ENCODE results near the gene SECISBP2. TPM values are rescaled to one million over a fixed set of nuclear protein-coding genes. Genes with fewer than 3 reads are reported as not detected.

The SECISBP2 gene
- total and polyA plus RNA-seq, 2 experiments from 2014 or later, result 12.2 to 13.0 TPM

- Histone ChIP-seq H3K9ac (no peak overlapping the region), H4K20me1 (ENCODE audit: insufficient read depth) (no peaks in the 10 kb centered on the region), H2AFZ (no peak overlapping the region), H3K4me1 (ENCODE audit: insufficient read depth) (peaks cover 8% of the 10 kb centered on the region), H3K4me3 (no peak overlapping the region), H3K27me3 (replicated peaks; ENCODE audit: insufficient read depth) (no peaks in the 10 kb centered on the region), H3K79me2 (ENCODE audit: insufficient read depth) (no peaks in the 10 kb centered on the region), H3K4me2 (ENCODE audit: unreplicated experiment) (no peak overlapping the region), H3K27ac (no peak overlapping the region), H3F3A (ENCODE audit: insufficient read depth) (peaks cover 13% of the 10 kb centered on the region), H3K36me3 (ENCODE audit: low read depth) (no peaks in the 10 kb centered on the region), H3K9me3 (ENCODE audit: low read depth) (no peaks in the 10 kb centered on the region), H3K9me2 (ENCODE audit: insufficient read depth) (no peaks in the 10 kb centered on the region)
- TF ChIP-seq EZH2 (IDR thresholded peaks at IDR 0.05; ENCODE audit: insufficient read depth, poor library complexity, severe bottlenecking), result no peak
- TF ChIP-seq EZH2phosphoT487 (IDR thresholded peaks at IDR 0.05; ENCODE audit: insufficient read depth, low read depth), result no peak
- in situ Hi-C loops (cut with MboI), result loop anchor here (10.0 kb wide), 1 partner anchor 272 kb away; no protein-coding TSS in a partner anchor
- no peak for DNase-seq
- 96 to 97% methylated on average over 2 of the region's 2 CpGs for WGBS, 2 experiments (ENCODE audit: low coverage in 1 of 2, low lambda C conversion rate in 2 of 2, missing lambda C conversion rate in 2 of 2)
These were observed 41.3 kb upstream of the SECISBP2 start for GRCh38 chr9:89277043-89277442.

GRCh38 chr9:89277454-89277853, 40.8 kb upstream of the SECISBP2 start:
- no peaks in the 10 kb centered on the region for H3K9me3 ChIP-seq (ENCODE audit: low read depth)
- H3K79me2 ChIP-seq (ENCODE audit: insufficient read depth), result no peaks in the 10 kb centered on the region
- no peaks in the 10 kb centered on the region for H3K27me3 ChIP-seq (replicated peaks; ENCODE audit: insufficient read depth)
- H3K36me3 ChIP-seq (ENCODE audit: low read depth), result no peaks in the 10 kb centered on the region
- peaks cover 8% of the 10 kb centered on the region for H3K4me1 ChIP-seq (ENCODE audit: insufficient read depth)
- H2AFZ ChIP-seq, result no peak overlapping the region
- H3K9me2 ChIP-seq (ENCODE audit: insufficient read depth), result no peaks in the 10 kb centered on the region
- no peak overlapping the region for H3K27ac ChIP-seq
- H4K20me1 ChIP-seq (ENCODE audit: insufficient read depth), result no peaks in the 10 kb centered on the region
- TF ChIP-seq EZH2 (IDR thresholded peaks at IDR 0.05; ENCODE audit: insufficient read depth, poor library complexity, severe bottlenecking) (no peak), EZH2phosphoT487 (IDR thresholded peaks at IDR 0.05; ENCODE audit: insufficient read depth, low read depth) (no peak)
- in situ Hi-C loops (cut with MboI), result loop anchor here (10.0 kb wide), 1 partner anchor 273 kb away; no protein-coding TSS in a partner anchor
- H3K4me2 ChIP-seq (ENCODE audit: unreplicated experiment), result no peak overlapping the region
- peak; percentile 13 for DNase-seq
- H3K9ac ChIP-seq, result no peak overlapping the region
- H3K4me3 ChIP-seq, result no peak overlapping the region
- H3F3A ChIP-seq (ENCODE audit: insufficient read depth), result peaks cover 13% of the 10 kb centered on the region

- H3K36me3 ChIP-seq (ENCODE audit: low read depth), result no peaks in the 10 kb centered on the region
- H3K79me2 ChIP-seq (ENCODE audit: insufficient read depth), result no peaks in the 10 kb centered on the region
- H3K27me3 ChIP-seq (replicated peaks; ENCODE audit: insufficient read depth), result no peaks in the 10 kb centered on the region
- no peak overlapping the region for H3K4me3 ChIP-seq
- H3K4me1 ChIP-seq (ENCODE audit: insufficient read depth), result peaks cover 8% of the 10 kb centered on the region
- in situ Hi-C loops (cut with MboI), result loop anchor here (10.0 kb wide), 1 partner anchor 274 kb away; no protein-coding TSS in a partner anchor
- H3K9me2 ChIP-seq (ENCODE audit: insufficient read depth), result no peaks in the 10 kb centered on the region
- TF ChIP-seq EZH2phosphoT487 (IDR thresholded peaks at IDR 0.05; ENCODE audit: insufficient read depth, low read depth) (no peak), EZH2 (IDR thresholded peaks at IDR 0.05; ENCODE audit: insufficient read depth, poor library complexity, severe bottlenecking) (no peak)
- H3F3A ChIP-seq (ENCODE audit: insufficient read depth), result peaks cover 13% of the 10 kb centered on the region
- no peak overlapping the region for H3K9ac ChIP-seq
- no peaks in the 10 kb centered on the region for H4K20me1 ChIP-seq (ENCODE audit: insufficient read depth)
- 98 to 100% methylated on average over 2 of the region's 2 CpGs for WGBS, 2 experiments (ENCODE audit: low coverage in 1 of 2, low lambda C conversion rate in 2 of 2, missing lambda C conversion rate in 2 of 2)
- H3K27ac ChIP-seq, result no peak overlapping the region
- H2AFZ ChIP-seq, result no peak overlapping the region
- H3K4me2 ChIP-seq (ENCODE audit: unreplicated experiment), result no peak overlapping the region
- no peak for DNase-seq
- no peaks in the 10 kb centered on the region for H3K9me3 ChIP-seq (ENCODE audit: low read depth)
These were observed 39.7 kb upstream of the SECISBP2 start for GRCh38 chr9:89278551-89278950.

GRCh38 chr9:89278997-89279739, 39.1 kb upstream of the SECISBP2 start:
- Histone ChIP-seq H3K9me3 (ENCODE audit: low read depth) (no peaks in the 10 kb centered on the region), H3F3A (ENCODE audit: insufficient read depth) (peaks cover 11% of the 10 kb centered on the region), H3K27ac (no peak overlapping the region), H2AFZ (no peak overlapping the region), H3K4me1 (ENCODE audit: insufficient read depth) (peaks cover 8% of the 10 kb centered on the region), H3K27me3 (replicated peaks; ENCODE audit: insufficient read depth) (no peaks in the 10 kb centered on the region), H4K20me1 (ENCODE audit: insufficient read depth) (no peaks in the 10 kb centered on the region), H3K9me2 (ENCODE audit: insufficient read depth) (no peaks in the 10 kb centered on the region), H3K4me3 (no peak overlapping the region), H3K79me2 (ENCODE audit: insufficient read depth) (no peaks in the 10 kb centered on the region), H3K4me2 (ENCODE audit: unreplicated experiment) (no peak overlapping the region), H3K36me3 (ENCODE audit: low read depth) (no peaks in the 10 kb centered on the region), H3K9ac (no peak overlapping the region)
- in situ Hi-C loops (cut with MboI), result loop anchor here (10.0 kb wide), 1 partner anchor 274 kb away; no protein-coding TSS in a partner anchor
- DNase-seq, result peak; percentile 78
- TF ChIP-seq EZH2phosphoT487 (IDR thresholded peaks at IDR 0.05; ENCODE audit: insufficient read depth, low read depth) (no peak), EZH2 (IDR thresholded peaks at IDR 0.05; ENCODE audit: insufficient read depth, poor library complexity, severe bottlenecking) (no peak)
- 46 to 47% methylated on average over 5 of the region's 5 CpGs for WGBS, 2 experiments (ENCODE audit: low coverage in 1 of 2, low lambda C conversion rate in 2 of 2, missing lambda C conversion rate in 2 of 2)
